GM12878 (cell line): Measurements from ENCODE around the gene SUGP1. TPM values are rescaled to one million over a fixed set of nuclear protein-coding genes. Genes with fewer than 3 reads are reported as not detected.

ENCODE experiments used
- ATAC-seq: fragments of 200-7000 bp; cut with Tn5 transposase; 3 replicates; pipeline ENCODE4 v1.9.1; 2020; ENCODE audit warnings: mild to moderate bottlenecking, moderate library complexity
- BruUV-seq: library from RNA; stranded (reverse); fragments of 400-500 nt; replicated peaks from 2 replicates; lab custom pipeline; 2021; lab: Mats Ljungman, UMichigan
- CTCF ChIA-PET: fragments of 300-600 bp; sonication (Branson Sonifier 250); formaldehyde crosslinking; extraction: SDS; loops from one replicate; lab custom pipeline; 2021; ENCODE audit warnings: inconsistent platforms; lab: Yijun Ruan, JAX
- POLR2A ChIA-PET: fragments of 350-600 bp; formaldehyde crosslinking; extraction: SDS; loops from one replicate; lab custom pipeline; 2021; ENCODE audit warnings: inconsistent platforms; lab: Charles Lee
- RAD21 ChIA-PET: fragments of 300-600 bp; sonication (Branson Sonifier 250); formaldehyde crosslinking; loops from one replicate; lab custom pipeline; 2023; ENCODE audit warnings: antibody characterized with exemption; ENCODE audit not compliant: unreplicated experiment; lab: Charles Lee
- SMC1A ChIA-PET: fragments of 300-600 bp; sonication (Branson Sonifier 250); formaldehyde crosslinking; loops from one replicate; lab custom pipeline; 2023; ENCODE audit not compliant: unreplicated experiment, uncharacterized antibody; lab: Charles Lee
- DNase-seq: peaks from one replicate; pipeline ENCODE4 v3.0.0-alpha.2; 2011; ENCODE audit warnings: low read depth, low spot score
- FAIRE-seq: peaks from 3 replicates; lab custom pipeline; 2011; peaks lifted over from hg19 to GRCh38; lab: Jason Lieb, UNC
- H2AFZ ChIP-seq: 2 replicates; pipeline ENCODE4 v1.6.0; 2011; ENCODE audit warnings: low read depth, low read length, control low read depth; ENCODE audit not compliant: control insufficient read depth
- H3K27ac ChIP-seq: 2 replicates; pipeline ENCODE4 v1.5.1; 2011; ENCODE audit warnings: control low read depth; ENCODE audit not compliant: control insufficient read depth, insufficient read depth
- H3K27me3 ChIP-seq, 2 experiments: replicated peaks in 1 of 2; 2 replicates each; pipeline versions ENCODE4 v1.6.0 to v1.6.1; 2011; ENCODE audit warnings: low read length in 1 of 2; ENCODE audit not compliant: control insufficient read depth in 2 of 2, insufficient read depth in 2 of 2
- H3K36me3 ChIP-seq, 2 experiments: 2 replicates each; pipeline ENCODE4 v1.5.1; 2011; ENCODE audit warnings: low read length in 1 of 2; ENCODE audit not compliant: control insufficient read depth in 2 of 2, insufficient read depth in 2 of 2
- H3K4me1 ChIP-seq: 2 replicates; pipeline ENCODE4 v1.6.1; 2011; ENCODE audit warnings: mild to moderate bottlenecking, low read length, moderate library complexity, mixed read lengths; ENCODE audit not compliant: control insufficient read depth, insufficient read depth
- H3K4me2 ChIP-seq: 2 replicates; pipeline ENCODE4 v1.6.0; 2011; ENCODE audit warnings: control low read depth; ENCODE audit not compliant: control insufficient read depth, insufficient read depth
- H3K4me3 ChIP-seq: fragments of 200-600 bp; sonication (generic); 2 replicates; pipeline ENCODE4 v1.5.1; 2016
- H3K79me2 ChIP-seq: 2 replicates; pipeline ENCODE4 v1.6.0; 2011; ENCODE audit warnings: low read length; ENCODE audit not compliant: control insufficient read depth, insufficient read depth
- H3K9ac ChIP-seq: 2 replicates; pipeline ENCODE4 v1.8.0; 2011; ENCODE audit warnings: low read length, control low read depth, mixed read lengths; ENCODE audit not compliant: control insufficient read depth, insufficient read depth
- H3K9me3 ChIP-seq: replicated peaks from 3 replicates; pipeline ENCODE4 v1.5.1; 2011; ENCODE audit warnings: mild to moderate bottlenecking, low read length; ENCODE audit not compliant: control insufficient read depth, insufficient read depth
- H4K20me1 ChIP-seq: 2 replicates; pipeline ENCODE4 v1.6.0; 2011; ENCODE audit not compliant: control insufficient read depth, insufficient read depth
- CHD4 ChIP-seq: fragments of 200-600 bp; sonication (generic); IDR thresholded peaks from 2 replicates; pipeline ENCODE4 v1.6.1; 2016; ENCODE audit warnings: mild to moderate bottlenecking
- EED ChIP-seq: sonication (generic); IDR thresholded peaks from 2 replicates; pipeline ENCODE4 v1.6.1; 2016; ENCODE audit warnings: antibody characterized with exemption, low read depth
- EGR1 ChIP-seq, 2 experiments: IDR thresholded peaks; 1 replicate in 1 of 2; 2 replicates in 1 of 2; pipeline ENCODE4 v1.6.1; 2011 to 2012; ENCODE audit warnings: low read depth in 2 of 2, low read length in 2 of 2, borderline replicate concordance in 1 of 2, mild to moderate bottlenecking in 1 of 2, moderate library complexity in 1 of 2
- EZH2 ChIP-seq: IDR thresholded peaks from 2 replicates; pipeline ENCODE4 v1.6.1; 2012; ENCODE audit warnings: low read depth, mild to moderate bottlenecking, control low read depth, inconsistent platforms, low read length, borderline replicate concordance; ENCODE audit not compliant: control insufficient read depth
- JUND ChIP-seq: IDR thresholded peaks from 2 replicates; pipeline ENCODE4 v1.6.1; 2012; ENCODE audit warnings: low read depth, mild to moderate bottlenecking, low read length, improper control_type of control experiment, moderate library complexity
- NBN ChIP-seq: fragments of 450-650 bp; IDR thresholded peaks from 2 replicates; pipeline ENCODE4 v1.6.1; 2016
- NFYA ChIP-seq: IDR thresholded peaks from 2 replicates; pipeline ENCODE4 v1.6.1; 2011; ENCODE audit warnings: low read depth, mild to moderate bottlenecking, low read length, improper control_type of control experiment, borderline replicate concordance
- NR2C2 ChIP-seq: IDR thresholded peaks from 2 replicates; pipeline ENCODE4 v1.6.1; 2011; ENCODE audit warnings: borderline replicate concordance, low read depth; ENCODE audit not compliant: control insufficient read depth, insufficient read length
- POLR2A ChIP-seq: IDR thresholded peaks from 2 replicates; pipeline ENCODE4 v1.6.1; 2011; ENCODE audit warnings: low read depth, mild to moderate bottlenecking, low read length
- RUNX3 ChIP-seq: IDR thresholded peaks from 2 replicates; pipeline ENCODE4 v1.6.1; 2012; ENCODE audit warnings: low read length, inconsistent platforms
- ZNF24 ChIP-seq: fragments of 450-650 bp; IDR thresholded peaks from 2 replicates; pipeline ENCODE4 v1.6.1; 2017; ENCODE audit warnings: antibody characterized with exemption, mild to moderate bottlenecking
- WGBS: methylation state at CpG from one replicate; pipeline ENCODE4 v1.1.6; 2016; ENCODE audit warnings: low lambda C conversion rate; ENCODE audit not compliant: insufficient replicate concordance, insufficient coverage; ENCODE audit errors: missing lambda C conversion rate; 5-methylcytosine and 5-hydroxymethylcytosine counted together
- in situ Hi-C: fragments of 300-500 bp; cut with MboI; formaldehyde crosslinking; loops from 9 replicates; pipeline ENCODE4 v1.14.3; 2018; ENCODE audit warnings: mixed read lengths
- intact Hi-C: fragments of 100-400 bp; cut with micrococcal nuclease; formaldehyde crosslinking; loops from one replicate; pipeline ENCODE4 v1.14.2; 2022; ENCODE audit not compliant: unreplicated experiment
- polyA plus RNA-seq, 11 experiments: library from polyadenylated mRNA; depleted of rRNA in 4 of 11; unstranded in 6 of 11; stranded (reverse) in 5 of 11; fragments of >200 nt; fragmentation: Nextera tagmentation in 4 of 11; fragmentation: Illumina TruSeq in 1 of 11; extraction: Ambion mirVana in 4 of 11; extraction: Trizol in 1 of 11; gene quantifications; 1 replicate in 1 of 11; 2 replicates in 10 of 11; pipeline versions ENCODE4 v1.2.1 to v1.2.3, GENCODE V29; 2011 to 2016; ENCODE audit warnings: inconsistent platforms in 2 of 11, missing spikeins in 2 of 11, low read depth in 1 of 11
- total RNA-seq, 4 experiments: library from RNA; depleted of rRNA in 3 of 4; stranded (reverse); fragments of >200 nt in 3 of 4; fragmentation: Illumina TruSeq in 1 of 4; extraction: Trizol in 1 of 4; gene quantifications; 2 replicates each; pipeline versions ENCODE4 v1.2.1 to v1.2.3, GENCODE V29; 2013 to 2021
- TF ChIP-seq, protein P1 (sequence below): IDR thresholded peaks from 2 replicates; pipeline ENCODE4 v1.6.1; 2012; ENCODE audit warnings: low read length, inconsistent platforms
- TF ChIP-seq, protein P2 (sequence below): IDR thresholded peaks from 2 replicates; pipeline ENCODE4 v1.6.1; 2012; ENCODE audit warnings: mild to moderate bottlenecking, low read depth, low read length
- TF ChIP-seq, protein P3 (sequence below): IDR thresholded peaks from 2 replicates; pipeline ENCODE4 v1.6.1; 2012; ENCODE audit warnings: low read depth, low read length, improper control_type of control experiment
- TF ChIP-seq, protein P4 (sequence below): fragments of 150-350 bp; IDR thresholded peaks from 2 replicates; pipeline ENCODE4 v1.6.1; 2014; ENCODE audit warnings: mild to moderate bottlenecking, low read depth, low read length
- TF ChIP-seq, protein P5 (sequence below): IDR thresholded peaks from 2 replicates; pipeline ENCODE4 v1.6.1; 2011; ENCODE audit warnings: low read depth, mild to moderate bottlenecking, low read length, moderate library complexity, borderline replicate concordance; ENCODE audit errors: extremely low read depth
- TF ChIP-seq, protein P6 (sequence below): IDR thresholded peaks from 2 replicates; pipeline ENCODE4 v1.6.1; 2012; ENCODE audit warnings: low read depth, low read length, improper control_type of control experiment

The SUGP1 gene
- total and polyA plus RNA-seq, 10 of the 15 experiments (the other 5 are each of a cell fraction or from before 2014, with no cell fraction given), result 1.6 to 70.2 (median 38.4) TPM

DNA sequence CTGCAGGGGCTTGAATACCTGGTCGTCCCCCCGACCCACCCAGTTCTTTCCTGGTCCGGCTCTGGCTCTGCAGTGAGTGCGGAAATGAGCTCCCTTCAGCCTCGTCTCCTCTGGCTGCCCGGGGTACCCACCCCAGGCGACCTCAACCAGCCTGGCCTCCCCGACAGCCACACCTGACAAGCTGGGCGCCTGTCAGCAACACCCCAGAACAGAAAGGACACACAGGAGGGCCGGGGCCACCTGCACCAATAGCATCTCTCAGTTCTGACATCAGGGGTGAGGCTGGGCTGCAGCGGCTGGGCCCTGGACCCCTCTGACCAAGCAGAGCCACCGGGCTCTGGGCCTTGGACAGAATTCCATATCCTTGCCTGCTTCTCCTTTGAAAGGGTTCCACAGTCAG lies 19.7 kb downstream of the SUGP1 start:
- SMC1A ChIA-PET, result no interaction called here
- ATAC-seq (no peak), FAIRE-seq (no peak), DNase-seq (no peak)
- Histone ChIP-seq H3K27me3 (no peaks in the 10 kb centered on the region), H4K20me1 (no peaks in the 10 kb centered on the region), H3K4me2 (no peak overlapping the region), H3K9ac (no peak overlapping the region), H3K9me3 (no peaks in the 10 kb centered on the region), H2AFZ (no peak overlapping the region), H3K4me1 (no peaks in the 10 kb centered on the region), H3K27ac (no peak overlapping the region), H3K36me3 (peaks cover 13 to 24% of the 10 kb centered on the region in 2 experiments; a peak in 3 of 4 replicates), H3K4me3 (no peak overlapping the region), H3K79me2 (no peaks in the 10 kb centered on the region)
- 99% methylated on average over 12 of the region's 12 CpGs for WGBS
- POLR2A ChIA-PET, result no interaction called here
- CTCF ChIA-PET, result no interaction called here
- RAD21 ChIA-PET, result no interaction called here
- no TSS peak for BruUV-seq
- in situ Hi-C loops, result no loop called here
- intact Hi-C loops, result no loop called here
- no peak for TF ChIP-seq POLR2A
- TF ChIP-seq, protein P1, sequence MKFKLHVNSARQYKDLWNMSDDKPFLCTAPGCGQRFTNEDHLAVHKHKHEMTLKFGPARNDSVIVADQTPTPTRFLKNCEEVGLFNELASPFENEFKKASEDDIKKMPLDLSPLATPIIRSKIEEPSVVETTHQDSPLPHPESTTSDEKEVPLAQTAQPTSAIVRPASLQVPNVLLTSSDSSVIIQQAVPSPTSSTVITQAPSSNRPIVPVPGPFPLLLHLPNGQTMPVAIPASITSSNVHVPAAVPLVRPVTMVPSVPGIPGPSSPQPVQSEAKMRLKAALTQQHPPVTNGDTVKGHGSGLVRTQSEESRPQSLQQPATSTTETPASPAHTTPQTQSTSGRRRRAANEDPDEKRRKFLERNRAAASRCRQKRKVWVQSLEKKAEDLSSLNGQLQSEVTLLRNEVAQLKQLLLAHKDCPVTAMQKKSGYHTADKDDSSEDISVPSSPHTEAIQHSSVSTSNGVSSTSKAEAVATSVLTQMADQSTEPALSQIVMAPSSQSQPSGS, result no peak
- TF ChIP-seq, protein P2, sequence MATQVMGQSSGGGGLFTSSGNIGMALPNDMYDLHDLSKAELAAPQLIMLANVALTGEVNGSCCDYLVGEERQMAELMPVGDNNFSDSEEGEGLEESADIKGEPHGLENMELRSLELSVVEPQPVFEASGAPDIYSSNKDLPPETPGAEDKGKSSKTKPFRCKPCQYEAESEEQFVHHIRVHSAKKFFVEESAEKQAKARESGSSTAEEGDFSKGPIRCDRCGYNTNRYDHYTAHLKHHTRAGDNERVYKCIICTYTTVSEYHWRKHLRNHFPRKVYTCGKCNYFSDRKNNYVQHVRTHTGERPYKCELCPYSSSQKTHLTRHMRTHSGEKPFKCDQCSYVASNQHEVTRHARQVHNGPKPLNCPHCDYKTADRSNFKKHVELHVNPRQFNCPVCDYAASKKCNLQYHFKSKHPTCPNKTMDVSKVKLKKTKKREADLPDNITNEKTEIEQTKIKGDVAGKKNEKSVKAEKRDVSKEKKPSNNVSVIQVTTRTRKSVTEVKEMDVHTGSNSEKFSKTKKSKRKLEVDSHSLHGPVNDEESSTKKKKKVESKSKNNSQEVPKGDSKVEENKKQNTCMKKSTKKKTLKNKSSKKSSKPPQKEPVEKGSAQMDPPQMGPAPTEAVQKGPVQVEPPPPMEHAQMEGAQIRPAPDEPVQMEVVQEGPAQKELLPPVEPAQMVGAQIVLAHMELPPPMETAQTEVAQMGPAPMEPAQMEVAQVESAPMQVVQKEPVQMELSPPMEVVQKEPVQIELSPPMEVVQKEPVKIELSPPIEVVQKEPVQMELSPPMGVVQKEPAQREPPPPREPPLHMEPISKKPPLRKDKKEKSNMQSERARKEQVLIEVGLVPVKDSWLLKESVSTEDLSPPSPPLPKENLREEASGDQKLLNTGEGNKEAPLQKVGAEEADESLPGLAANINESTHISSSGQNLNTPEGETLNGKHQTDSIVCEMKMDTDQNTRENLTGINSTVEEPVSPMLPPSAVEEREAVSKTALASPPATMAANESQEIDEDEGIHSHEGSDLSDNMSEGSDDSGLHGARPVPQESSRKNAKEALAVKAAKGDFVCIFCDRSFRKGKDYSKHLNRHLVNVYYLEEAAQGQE, result no peak
- no peak for TF ChIP-seq CHD4
- TF ChIP-seq, protein P3, sequence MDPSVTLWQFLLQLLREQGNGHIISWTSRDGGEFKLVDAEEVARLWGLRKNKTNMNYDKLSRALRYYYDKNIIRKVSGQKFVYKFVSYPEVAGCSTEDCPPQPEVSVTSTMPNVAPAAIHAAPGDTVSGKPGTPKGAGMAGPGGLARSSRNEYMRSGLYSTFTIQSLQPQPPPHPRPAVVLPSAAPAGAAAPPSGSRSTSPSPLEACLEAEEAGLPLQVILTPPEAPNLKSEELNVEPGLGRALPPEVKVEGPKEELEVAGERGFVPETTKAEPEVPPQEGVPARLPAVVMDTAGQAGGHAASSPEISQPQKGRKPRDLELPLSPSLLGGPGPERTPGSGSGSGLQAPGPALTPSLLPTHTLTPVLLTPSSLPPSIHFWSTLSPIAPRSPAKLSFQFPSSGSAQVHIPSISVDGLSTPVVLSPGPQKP, result no peak
- no peak for TF ChIP-seq NFYA
- no peak for TF ChIP-seq NBN
- no peak for TF ChIP-seq JUND
- no peak for TF ChIP-seq RUNX3
- TF ChIP-seq ZNF24, result no peak
- TF ChIP-seq EZH2, result no peak
- TF ChIP-seq NR2C2, result no peak
- no peak for TF ChIP-seq EED
- no peak for TF ChIP-seq EGR1 (IDR thresholded peaks at IDR 0.05; ENCODE audit: borderline replicate concordance in 1 of 2, low read depth in 2 of 2, low read length in 2 of 2)
- TF ChIP-seq, protein P4, sequence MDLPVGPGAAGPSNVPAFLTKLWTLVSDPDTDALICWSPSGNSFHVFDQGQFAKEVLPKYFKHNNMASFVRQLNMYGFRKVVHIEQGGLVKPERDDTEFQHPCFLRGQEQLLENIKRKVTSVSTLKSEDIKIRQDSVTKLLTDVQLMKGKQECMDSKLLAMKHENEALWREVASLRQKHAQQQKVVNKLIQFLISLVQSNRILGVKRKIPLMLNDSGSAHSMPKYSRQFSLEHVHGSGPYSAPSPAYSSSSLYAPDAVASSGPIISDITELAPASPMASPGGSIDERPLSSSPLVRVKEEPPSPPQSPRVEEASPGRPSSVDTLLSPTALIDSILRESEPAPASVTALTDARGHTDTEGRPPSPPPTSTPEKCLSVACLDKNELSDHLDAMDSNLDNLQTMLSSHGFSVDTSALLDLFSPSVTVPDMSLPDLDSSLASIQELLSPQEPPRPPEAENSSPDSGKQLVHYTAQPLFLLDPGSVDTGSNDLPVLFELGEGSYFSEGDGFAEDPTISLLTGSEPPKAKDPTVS, result no peak
- TF ChIP-seq, protein P5, sequence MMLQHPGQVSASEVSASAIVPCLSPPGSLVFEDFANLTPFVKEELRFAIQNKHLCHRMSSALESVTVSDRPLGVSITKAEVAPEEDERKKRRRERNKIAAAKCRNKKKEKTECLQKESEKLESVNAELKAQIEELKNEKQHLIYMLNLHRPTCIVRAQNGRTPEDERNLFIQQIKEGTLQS, result no peak
- TF ChIP-seq, protein P6, sequence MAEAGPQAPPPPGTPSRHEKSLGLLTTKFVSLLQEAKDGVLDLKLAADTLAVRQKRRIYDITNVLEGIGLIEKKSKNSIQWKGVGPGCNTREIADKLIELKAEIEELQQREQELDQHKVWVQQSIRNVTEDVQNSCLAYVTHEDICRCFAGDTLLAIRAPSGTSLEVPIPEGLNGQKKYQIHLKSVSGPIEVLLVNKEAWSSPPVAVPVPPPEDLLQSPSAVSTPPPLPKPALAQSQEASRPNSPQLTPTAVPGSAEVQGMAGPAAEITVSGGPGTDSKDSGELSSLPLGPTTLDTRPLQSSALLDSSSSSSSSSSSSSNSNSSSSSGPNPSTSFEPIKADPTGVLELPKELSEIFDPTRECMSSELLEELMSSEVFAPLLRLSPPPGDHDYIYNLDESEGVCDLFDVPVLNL, result no peak
